Bronchial epithelial cell (primary cell): ENCODE measurements around the gene GPHA2. TPM values are rescaled to one million over a fixed set of nuclear protein-coding genes. Genes with fewer than 3 reads are reported as not detected.

Experiments
- DNase-seq: peaks from one replicate; pipeline ENCODE4 v3.0.0-alpha.2; 2010; ENCODE audit warnings: low read depth
- FAIRE-seq: peaks from 2 replicates; lab custom pipeline; 2011; peaks lifted over from hg19 to GRCh38; lab: Jason Lieb, UNC
- H3K27me3 ChIP-seq: 2 replicates; pipeline ENCODE4 v1.5.1; 2011; ENCODE audit warnings: low read length; ENCODE audit not compliant: control insufficient read depth, insufficient read depth
- H3K36me3 ChIP-seq: 2 replicates; pipeline ENCODE4 v1.5.1; 2011; ENCODE audit warnings: low read length; ENCODE audit not compliant: control insufficient read depth, insufficient read depth
- H3K4me3 ChIP-seq: 2 replicates; pipeline ENCODE4 v1.5.1; 2011; ENCODE audit warnings: mild to moderate bottlenecking, low read depth, low read length, control low read depth
- CTCF ChIP-seq: IDR thresholded peaks from 2 replicates; pipeline ENCODE4 v1.5.1; 2011; ENCODE audit warnings: mild to moderate bottlenecking, moderate library complexity, low read length, control low read depth, inconsistent platforms; ENCODE audit not compliant: insufficient read depth, severe bottlenecking
- total RNA-seq: library from RNA; depleted of rRNA; stranded (reverse); fragments of >200 nt; gene quantifications from 2 replicates; pipeline ENCODE4 v1.2.1, GENCODE V29; 2014

Gene GPHA2
- total RNA-seq, 1 donor from 2014 or later, result not detected

DNA sequence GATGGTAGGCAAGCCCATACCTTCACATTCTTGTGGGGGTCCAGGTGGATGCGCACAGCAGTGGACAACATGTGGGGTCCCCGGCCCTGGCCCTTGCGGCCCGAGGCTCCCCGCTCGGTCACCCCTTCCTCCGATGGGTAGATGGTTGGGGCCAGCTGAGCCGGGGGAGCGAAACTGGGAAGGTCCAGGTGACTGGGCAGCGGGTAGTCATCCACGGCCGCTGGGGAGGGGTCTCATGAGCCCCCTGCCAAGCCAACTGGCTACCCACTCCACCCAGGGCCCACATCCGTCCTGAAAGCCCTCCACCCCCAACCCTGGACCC is 29.4 kb downstream of the GPHA2 start:
- no peak overlapping the region for H3K4me3 ChIP-seq
- peaks cover 33% of the 10 kb centered on the region for H3K36me3 ChIP-seq
- DNase-seq (no peak), FAIRE-seq (no peak)
- no peak for TF ChIP-seq CTCF
- H3K27me3 ChIP-seq, result no peaks in the 10 kb centered on the region

DNA sequence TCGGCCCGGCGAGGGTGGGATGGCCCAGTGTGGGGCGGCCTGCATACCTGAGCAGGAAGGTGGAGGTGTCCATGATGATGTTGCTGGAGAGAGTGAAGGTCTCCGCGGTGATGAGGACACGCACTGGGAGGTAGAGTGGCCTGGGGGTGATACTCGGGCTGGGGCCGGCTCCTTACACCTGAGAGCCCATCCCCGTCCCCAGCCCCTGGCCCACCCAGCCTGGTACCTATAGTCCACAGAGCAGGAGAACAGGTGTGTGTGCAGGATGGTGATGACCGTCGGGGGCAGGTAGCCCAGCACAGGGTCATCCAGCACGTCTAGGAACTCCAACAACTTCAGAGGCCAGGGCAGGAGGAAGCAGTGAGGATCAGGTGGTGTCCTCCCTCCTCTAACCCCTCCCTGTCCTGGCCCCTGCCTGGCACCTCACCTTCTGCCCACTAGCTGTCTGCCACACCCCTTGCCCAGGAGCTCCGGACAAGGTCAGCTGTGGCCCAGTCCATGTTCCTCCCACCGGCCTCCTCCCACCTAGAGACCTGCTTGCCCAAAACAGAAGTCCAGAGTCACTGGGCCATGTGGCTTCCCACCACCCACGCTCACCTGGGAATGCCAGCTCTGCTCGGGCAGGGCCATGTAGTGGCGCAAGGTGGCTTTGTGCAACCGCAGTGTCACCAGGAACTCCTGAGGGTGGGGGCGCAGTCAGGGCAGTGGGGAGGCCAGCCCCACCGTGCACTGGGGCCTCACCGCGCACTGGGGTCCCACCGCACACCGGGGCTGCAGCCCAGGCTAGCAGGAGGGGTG is 30.0 kb downstream of the GPHA2 start:
- Histone ChIP-seq H3K4me3 (no peak overlapping the region), H3K27me3 (no peaks in the 10 kb centered on the region), H3K36me3 (peaks cover 30% of the 10 kb centered on the region)
- DNase-seq, result no peak
- no peak for FAIRE-seq
- no peak for TF ChIP-seq CTCF

DNA sequence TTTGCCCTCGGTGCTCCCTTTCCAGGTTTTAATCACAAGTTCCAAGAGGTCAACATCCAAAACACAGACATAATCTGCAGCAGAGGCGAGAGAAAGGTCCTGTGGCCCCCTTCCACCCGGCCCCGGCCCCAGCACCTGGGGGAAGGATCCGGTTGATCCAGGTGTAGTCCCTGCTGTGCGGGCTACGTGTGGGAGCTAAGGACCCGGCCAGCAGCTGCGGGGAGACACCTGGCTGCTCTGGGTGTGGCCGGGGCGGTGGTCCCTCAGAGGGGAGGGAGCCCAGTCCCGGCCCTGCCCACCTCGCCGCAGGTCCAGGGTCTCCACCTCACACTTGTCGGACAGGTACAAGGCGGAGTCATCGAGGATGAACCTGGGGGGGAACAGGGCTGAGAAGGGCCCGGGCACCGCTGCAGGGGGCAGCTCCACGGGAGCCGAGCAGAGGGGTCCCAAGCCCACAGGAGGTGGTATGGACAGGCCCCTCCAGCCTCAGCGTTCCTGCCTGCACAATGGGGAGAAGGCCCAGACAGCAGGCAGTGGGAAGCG is 32.3 kb downstream of the GPHA2 start:
- Histone ChIP-seq H3K4me3 (no peak overlapping the region), H3K36me3 (peaks cover 26% of the 10 kb centered on the region), H3K27me3 (no peaks in the 10 kb centered on the region)
- DNase-seq (no peak), FAIRE-seq (no peak)
- TF ChIP-seq CTCF, result no peak

DNA sequence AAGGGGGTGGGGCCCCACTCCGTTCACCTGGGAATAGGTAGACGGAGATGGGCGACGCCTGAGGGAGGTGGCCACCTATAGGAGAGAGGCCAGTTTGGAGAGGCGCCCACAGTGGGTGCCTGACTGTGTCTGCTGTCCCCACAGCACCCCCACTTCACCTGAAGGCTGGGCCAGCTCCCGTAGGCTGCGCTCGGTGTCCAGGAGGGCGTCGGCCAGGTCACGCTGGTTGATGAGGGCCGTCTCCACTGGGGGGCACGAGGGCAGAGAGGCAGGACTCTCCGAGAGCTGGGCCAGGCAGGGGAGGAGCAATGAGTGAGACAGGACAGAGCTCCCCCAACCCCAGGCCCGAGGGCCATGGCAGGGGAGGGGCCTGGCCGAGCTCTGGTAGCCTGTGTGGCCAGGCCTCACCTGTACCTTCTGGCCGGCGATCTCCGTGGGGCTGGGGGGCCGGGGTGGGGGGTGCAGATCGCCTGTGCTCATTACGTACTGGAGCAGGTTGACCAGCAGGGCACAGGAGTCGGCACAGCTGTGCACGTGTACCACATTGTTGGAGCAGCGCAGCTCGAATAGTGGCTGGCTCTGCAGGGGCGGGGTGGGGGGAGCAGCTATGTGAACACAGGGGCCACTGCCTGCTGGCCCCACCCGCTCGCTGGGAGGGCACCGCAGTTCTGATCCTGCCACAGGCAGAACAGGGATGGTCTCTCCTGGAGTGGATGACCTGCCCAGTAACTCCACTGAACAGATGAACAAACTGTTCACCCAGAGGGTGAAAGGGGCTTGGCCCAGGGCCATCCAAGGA is 33.4 kb downstream of the GPHA2 start:
- Histone ChIP-seq H3K27me3 (no peaks in the 10 kb centered on the region), H3K4me3 (no peak overlapping the region), H3K36me3 (peaks cover 31% of the 10 kb centered on the region)
- no peak for TF ChIP-seq CTCF
- DNase-seq, result no peak
- FAIRE-seq, result no peak

GRCh38 chr11:64900774-64901173 is 34.9 kb downstream of the GPHA2 start:
- Histone ChIP-seq H3K4me3 (no peak overlapping the region), H3K27me3 (no peaks in the 10 kb centered on the region), H3K36me3 (peaks cover 23% of the 10 kb centered on the region)
- no peak for FAIRE-seq
- TF ChIP-seq CTCF, result no peak
- DNase-seq, result no peak
